HepG2 (cell line): ENCODE data around the gene ANKRD44. TPM values are rescaled to one million over a fixed set of nuclear protein-coding genes. Genes with fewer than 3 reads are reported as not detected.

Experiments used
- ATAC-seq: fragments of 200-7000 bp; cut with Tn5 transposase; 3 replicates; pipeline ENCODE4 v1.9.1; 2020; ENCODE audit warnings: mild to moderate bottlenecking, moderate library complexity
- BruUV-seq: library from RNA; stranded (reverse); fragments of 400-500 nt; replicated peaks from 2 replicates; lab custom pipeline; 2021; lab: Mats Ljungman, UMichigan
- CTCF ChIA-PET: fragments of 300-600 bp; formaldehyde crosslinking; extraction: SDS; loops from one replicate; lab custom pipeline; 2021; ENCODE audit warnings: low total read pairs, inconsistent platforms, low intra/inter-chr PET ratio; lab: Yijun Ruan, JAX
- POLR2A ChIA-PET: fragments of 350-600 bp; sonication (Branson Sonifier 250); formaldehyde crosslinking; loops from one replicate; lab custom pipeline; 2020; ENCODE audit warnings: antibody characterized with exemption, inconsistent platforms; lab: Yijun Ruan, JAX
- DNase-seq: peaks from one replicate; pipeline ENCODE4 v3.0.0-alpha.2; 2015; ENCODE audit warnings: low spot score
- FAIRE-seq: peaks from 3 replicates; lab custom pipeline; 2011; peaks lifted over from hg19 to GRCh38; lab: Jason Lieb, UNC
- H2AFZ ChIP-seq: one replicate; pipeline ENCODE4 v1.6.1; 2011; ENCODE audit warnings: low read length, inconsistent platforms
- H3K27ac ChIP-seq: fragments of 300-600 bp; 3 replicates; pipeline ENCODE4 v1.8.0; 2011; ENCODE audit warnings: mixed run types, mild to moderate bottlenecking, mixed read lengths, low read length, inconsistent platforms; ENCODE audit not compliant: insufficient read depth; ENCODE audit errors: extremely low read length
- H3K27me3 ChIP-seq, 2 experiments: fragments of 200-600 bp in 1 of 2; 2 replicates in 1 of 2; 3 replicates in 1 of 2; pipeline versions ENCODE4 v1.6.0 to v1.8.0; 2011; ENCODE audit warnings: low read length in 2 of 2, mild to moderate bottlenecking in 2 of 2, moderate library complexity in 2 of 2, inconsistent platforms in 1 of 2; ENCODE audit not compliant: insufficient read depth in 2 of 2, control insufficient read depth in 1 of 2
- H3K36me3 ChIP-seq, 2 experiments: fragments of 200-600 bp in 1 of 2; replicated peaks in 1 of 2; 2 replicates in 1 of 2; 3 replicates in 1 of 2; pipeline versions ENCODE4 v1.5.1 to v1.8.0; 2011; ENCODE audit warnings: low read length in 2 of 2, inconsistent platforms in 1 of 2; ENCODE audit not compliant: insufficient read depth in 2 of 2, control insufficient read depth in 1 of 2
- H3K4me1 ChIP-seq: 2 replicates; pipeline ENCODE4 v1.5.1; 2012; ENCODE audit warnings: low read length, inconsistent platforms; ENCODE audit not compliant: insufficient read depth
- H3K4me2 ChIP-seq: 2 replicates; pipeline ENCODE4 v1.6.0; 2011; ENCODE audit warnings: low read depth, low read length, inconsistent platforms
- H3K4me3 ChIP-seq, 3 experiments: fragments of 200-600 bp in 1 of 3; sonication (generic), shearing (Covaris generic) in 1 of 3; replicated peaks in 1 of 3; 2 replicates each; pipeline ENCODE4 v1.5.1; 2011 to 2016; ENCODE audit warnings: low read length in 3 of 3, inconsistent platforms in 2 of 3, low read depth in 2 of 3, mild to moderate bottlenecking in 2 of 3, control low read depth in 1 of 3, mixed read lengths in 1 of 3; ENCODE audit not compliant: insufficient read depth in 1 of 3
- H3K79me2 ChIP-seq: one replicate; pipeline ENCODE4 v1.6.1; 2011; ENCODE audit warnings: low read length, inconsistent platforms; ENCODE audit not compliant: insufficient read depth
- H3K9ac ChIP-seq: 2 replicates; pipeline ENCODE4 v1.6.0; 2011; ENCODE audit warnings: mild to moderate bottlenecking, low read depth, low read length, inconsistent platforms; ENCODE audit not compliant: insufficient read depth
- H3K9me3 ChIP-seq: 2 replicates; pipeline ENCODE4 v1.5.1; 2012; ENCODE audit warnings: mild to moderate bottlenecking, low read length
- H4K20me1 ChIP-seq: 2 replicates; pipeline ENCODE4 v1.6.0; 2011; ENCODE audit warnings: inconsistent platforms, mild to moderate bottlenecking, low read length, moderate library complexity; ENCODE audit not compliant: insufficient read depth
- CAMTA2 ChIP-seq: sonication (generic); formaldehyde crosslinking; IDR thresholded peaks from 2 replicates; pipeline ENCODE4 v1.4.0; 2020; ENCODE audit warnings: mild to moderate bottlenecking, missing genetic modification reagents, borderline replicate concordance
- CERS6 ChIP-seq: sonication (generic); formaldehyde crosslinking; IDR thresholded peaks from 2 replicates; pipeline ENCODE4 v1.5.0; 2020; ENCODE audit warnings: missing genetic modification reagents
- HDAC6 ChIP-seq: fragments of 200-600 bp; sonication (generic); IDR thresholded peaks from 2 replicates; pipeline ENCODE4 v1.7.0; 2017; ENCODE audit warnings: mild to moderate bottlenecking, antibody characterized with exemption, low read length, low read depth
- HHEX ChIP-seq: IDR thresholded peaks from 2 replicates; pipeline ENCODE4 v1.6.1; 2016; ENCODE audit warnings: control low read depth
- MZF1 ChIP-seq: sonication (generic); formaldehyde crosslinking; IDR thresholded peaks from 2 replicates; pipeline ENCODE4 v1.8.1; 2023; ENCODE audit warnings: mild to moderate bottlenecking, missing genetic modification reagents, borderline replicate concordance
- TEF ChIP-seq: sonication (generic); formaldehyde crosslinking; IDR thresholded peaks from 2 replicates; pipeline ENCODE4 v1.5.0; 2020; ENCODE audit warnings: missing genetic modification reagents
- ZFAT ChIP-seq: sonication (generic); formaldehyde crosslinking; conservative IDR thresholded peaks from 2 replicates; pipeline ENCODE4 v1.8.1; 2023; ENCODE audit warnings: missing genetic modification reagents, inconsistent platforms
- ZNF180 ChIP-seq: sonication (generic); formaldehyde crosslinking; IDR thresholded peaks from 2 replicates; pipeline ENCODE4 v1.4.0; 2020; ENCODE audit warnings: low read depth, missing genetic modification reagents, borderline replicate concordance
- ZNF318 ChIP-seq: sonication (generic); formaldehyde crosslinking; IDR thresholded peaks from 2 replicates; pipeline ENCODE4 v1.4.0; 2020; ENCODE audit warnings: mild to moderate bottlenecking, missing genetic modification reagents
- ZNF484 ChIP-seq: sonication (generic); formaldehyde crosslinking; IDR thresholded peaks from 2 replicates; pipeline ENCODE4 v1.5.1; 2020; ENCODE audit warnings: mild to moderate bottlenecking, low read depth, missing genetic modification reagents, borderline replicate concordance
- WGBS: methylation state at CpG from one replicate; pipeline ENCODE4 v1.1.6; 2017; ENCODE audit warnings: low lambda C conversion rate; 5-methylcytosine and 5-hydroxymethylcytosine counted together
- in situ Hi-C: cut with HindIII; loops from 2 replicates; pipeline ENCODE4 v1.10.0; 2017; ENCODE audit warnings: low pct_unique_long_range_greater_than_20kb; ENCODE audit not compliant: extremely low pct_ligation_motif_present
- intact Hi-C: fragments of 100-400 bp; cut with micrococcal nuclease; formaldehyde crosslinking; loops from one replicate; pipeline ENCODE4 v1.10.0; 2022; ENCODE audit not compliant: unreplicated experiment
- polyA plus RNA-seq, 8 experiments: library from polyadenylated mRNA; depleted of rRNA in 3 of 8; stranded (reverse) in 7 of 8; unstranded in 1 of 8; fragments of >200 nt; fragmentation: Illumina TruSeq in 4 of 8; extraction: Trizol in 4 of 8; gene quantifications; 2 replicates each; pipeline versions ENCODE4 v1.2.1 to v1.2.3, GENCODE V29; 2011 to 2016; ENCODE audit warnings: low read depth in 4 of 8, missing spikeins in 1 of 8, mixed read lengths in 1 of 8; ENCODE audit not compliant: insufficient read depth in 1 of 8
- total RNA-seq, 5 experiments: library from RNA; depleted of rRNA; stranded (reverse); fragments of >200 nt; fragmentation: Illumina TruSeq; extraction: Trizol; gene quantifications; 2 replicates each; pipeline ENCODE4 v1.2.3, GENCODE V29; 2016; ENCODE audit warnings: low read depth in 1 of 5

The ANKRD44 gene
- total and polyA plus RNA-seq, 2 of the 13 experiments (the other 11 are each of a cell fraction or from before 2014, with no cell fraction given) = 0.04 to 0.11 TPM

- TF ChIP-seq MZF1 (CRISPR knock-in tag) = no peak
Measured at GRCh38 chr2:197219636-197220035, 90.9 kb downstream of the ANKRD44 start (continued).

- DNase-seq (no peak), FAIRE-seq (no peak), ATAC-seq (no peak)
- Histone ChIP-seq H3K9ac (no peak overlapping the region), H3K27me3 (no peaks in the 10 kb centered on the region), H4K20me1 (no peaks in the 10 kb centered on the region), H3K4me1 (peaks cover 7% of the 10 kb centered on the region; the same call in 1 of the 2 replicates), H3K9me3 (no peaks in the 10 kb centered on the region), H3K36me3 (no peaks in the 10 kb centered on the region), H3K27ac (no peak overlapping the region), H3K79me2 (no peaks in the 10 kb centered on the region), H2AFZ (no peak overlapping the region), H3K4me3 (no peak overlapping the region), H3K4me2 (no peak overlapping the region)
- in situ Hi-C loops (no loop called here), intact Hi-C loops (no loop called here)
- ChIA-PET CTCF (no interaction called here), POLR2A (no interaction called here)
- WGBS = 20% methylated on average over 2 of the region's 2 CpGs
- TF ChIP-seq ZFAT (CRISPR knock-in tag) = no peak
- TF ChIP-seq CERS6 (CRISPR knock-in tag) = no peak
- TF ChIP-seq CAMTA2 (CRISPR knock-in tag) = no peak
- no peak for TF ChIP-seq HDAC6
- TF ChIP-seq TEF (CRISPR knock-in tag) = no peak
- no peak for TF ChIP-seq HHEX (CRISPR knock-in tag)
- no peak for TF ChIP-seq ZNF484 (CRISPR knock-in tag)
- TF ChIP-seq ZNF318 (CRISPR knock-in tag) = no peak
- no peak for TF ChIP-seq ZNF180 (CRISPR knock-in tag)
- TF ChIP-seq, all 625 proteins: peak for 0
- BruUV-seq = no TSS peak
Measured at GRCh38 chr2:197217541-197217940, 93.0 kb downstream of the ANKRD44 start.
